Liver (tissue), 9 donors: ENCODE results near the gene MARK1. TPM values are rescaled to one million over a fixed set of nuclear protein-coding genes. Genes with fewer than 3 reads are reported as not detected.

Experiments used
- DNase-seq: peaks from one replicate; pipeline ENCODE4 v3.0.0-alpha.2; 2017; ENCODE audit warnings: low spot score
- H3K27ac ChIP-seq, 2 donors: one replicate each; pipeline ENCODE4 v1.7.0; 2013; ENCODE audit warnings: inconsistent platforms in 2 of 2, low read length in 2 of 2, control low read depth in 1 of 2, low read depth in 1 of 2, mild to moderate bottlenecking in 1 of 2
- H3K27me3 ChIP-seq, 4 donors: one replicate each; pipeline versions ENCODE4 v1.6.1 to v1.7.0; 2013; ENCODE audit warnings: low read length in 3 of 4, inconsistent platforms in 1 of 4, mild to moderate bottlenecking in 1 of 4, moderate library complexity in 1 of 4; ENCODE audit not compliant: control insufficient read depth in 4 of 4, insufficient read depth in 4 of 4
- H3K36me3 ChIP-seq, 4 donors: one replicate each; pipeline versions ENCODE4 v1.6.1 to v1.7.0; 2013; ENCODE audit warnings: low read length in 3 of 4, mild to moderate bottlenecking in 3 of 4, low read depth in 1 of 4, moderate library complexity in 1 of 4; ENCODE audit not compliant: control insufficient read depth in 4 of 4, insufficient read depth in 3 of 4
- H3K4me1 ChIP-seq, 4 donors: one replicate each; pipeline versions ENCODE4 v1.6.1 to v1.7.0; 2013; ENCODE audit warnings: low read length in 3 of 4, mild to moderate bottlenecking in 3 of 4, moderate library complexity in 1 of 4; ENCODE audit not compliant: control insufficient read depth in 4 of 4, insufficient read depth in 4 of 4
- H3K4me3 ChIP-seq, 3 donors: one replicate each; pipeline versions ENCODE4 v1.6.1 to v1.7.0; 2013; ENCODE audit warnings: low read length in 3 of 3, control low read depth in 1 of 3, low read depth in 1 of 3, mild to moderate bottlenecking in 1 of 3
- H3K9ac ChIP-seq, 2 donors: one replicate each; pipeline ENCODE4 v1.7.0; 2013; ENCODE audit warnings: low read length in 2 of 2, mild to moderate bottlenecking in 2 of 2, moderate library complexity in 2 of 2, control low read depth in 1 of 2, low read depth in 1 of 2
- H3K9me3 ChIP-seq, 4 donors: one replicate each; pipeline versions ENCODE4 v1.6.1 to v1.7.0; 2013; ENCODE audit warnings: low read length in 3 of 4; ENCODE audit not compliant: control insufficient read depth in 4 of 4
- EGR1 ChIP-seq, 2 donors: IDR thresholded peaks; 2 replicates each; pipeline ENCODE4 v1.6.1; 2016 to 2018; ENCODE audit warnings: antibody characterized with exemption in 2 of 2, low read depth in 2 of 2
- FOXA1 ChIP-seq: IDR thresholded peaks from 2 replicates; pipeline ENCODE4 v1.6.1; 2016; ENCODE audit warnings: antibody characterized with exemption
- FOXA2 ChIP-seq: IDR thresholded peaks from 2 replicates; pipeline ENCODE4 v1.6.1; 2016; ENCODE audit warnings: antibody characterized with exemption
- HNF4A ChIP-seq, 2 donors: conservative IDR thresholded peaks; 2 replicates each; pipeline ENCODE4 v1.6.1; 2016; ENCODE audit warnings: antibody characterized with exemption in 2 of 2, mild to moderate bottlenecking in 2 of 2
- HNF4G ChIP-seq: IDR thresholded peaks from 2 replicates; pipeline ENCODE4 v1.6.1; 2016; ENCODE audit warnings: antibody characterized with exemption
- JUND ChIP-seq, 2 donors: IDR thresholded peaks; 2 replicates each; pipeline ENCODE4 v1.6.1; 2016; ENCODE audit warnings: antibody characterized with exemption in 2 of 2
- RAD21 ChIP-seq, 2 donors: IDR thresholded peaks; 2 replicates each; pipeline ENCODE4 v1.6.1; 2016; ENCODE audit warnings: antibody characterized with exemption in 2 of 2, mild to moderate bottlenecking in 2 of 2
- RXRA ChIP-seq, 2 donors: IDR thresholded peaks; 2 replicates each; pipeline ENCODE4 v1.6.1; 2017 to 2018; ENCODE audit warnings: antibody characterized with exemption in 2 of 2, mild to moderate bottlenecking in 1 of 2
- SP1 ChIP-seq: IDR thresholded peaks from 2 replicates; pipeline ENCODE4 v1.6.1; 2018; ENCODE audit warnings: antibody characterized with exemption, mild to moderate bottlenecking
- TAF1 ChIP-seq: conservative IDR thresholded peaks from 2 replicates; pipeline ENCODE4 v1.6.1; 2016; ENCODE audit warnings: antibody characterized with exemption, mild to moderate bottlenecking
- YY1 ChIP-seq: IDR thresholded peaks from 2 replicates; pipeline ENCODE4 v1.6.1; 2016; ENCODE audit warnings: antibody characterized with exemption, mild to moderate bottlenecking
- WGBS: extraction: QIAGEN DNeasy Blood & Tissue Kit; methylation state at CpG from one replicate; pipeline ENCODE4 v1.1.7; 2013; 5-methylcytosine and 5-hydroxymethylcytosine counted together
- polyA plus RNA-seq, 2 donors: library from polyadenylated mRNA; stranded (reverse) in 1 of 2; unstranded in 1 of 2; fragments of 200-250 nt in 1 of 2; fragments of >200 nt in 1 of 2; fragmentation: Nextera tagmentation in 1 of 2; extraction: Ambion mirVana in 1 of 2; gene quantifications; one replicate each; pipeline versions ENCODE4 v1.2.1 to v1.2.3, GENCODE V29; 2013 to 2015
- total RNA-seq, 2 donors: library from RNA; depleted of rRNA; stranded (reverse); fragments of >200 nt; gene quantifications; one replicate each; pipeline ENCODE4 v1.2.3, GENCODE V29; 2014
- TF ChIP-seq, protein P1 (sequence below): IDR thresholded peaks from 2 replicates; pipeline ENCODE4 v1.6.1; 2016; ENCODE audit warnings: antibody characterized with exemption
- TF ChIP-seq, protein P2 (sequence below): IDR thresholded peaks from 2 replicates; pipeline ENCODE4 v1.6.1; 2016; ENCODE audit warnings: antibody characterized with exemption
- TF ChIP-seq, protein P3 (sequence below): IDR thresholded peaks from 2 replicates; pipeline ENCODE4 v1.6.1; 2016; ENCODE audit warnings: antibody characterized with exemption
- TF ChIP-seq, protein P4 (sequence below): fragments of 150-350 bp; IDR thresholded peaks from 2 replicates; pipeline ENCODE4 v1.5.1; 2017; ENCODE audit warnings: improper control_type of control experiment, low read depth, low read length; ENCODE audit not compliant: missing input control
- donor health status: healthy.
- donor health status: healthy.
- donor health status: healthy.
- donor health status: healthy.
- donor health status: healthy.

Gene MARK1
- total and polyA plus RNA-seq, 4 donors: 0.10 to 0.59 (median 0.25) TPM

DNA sequence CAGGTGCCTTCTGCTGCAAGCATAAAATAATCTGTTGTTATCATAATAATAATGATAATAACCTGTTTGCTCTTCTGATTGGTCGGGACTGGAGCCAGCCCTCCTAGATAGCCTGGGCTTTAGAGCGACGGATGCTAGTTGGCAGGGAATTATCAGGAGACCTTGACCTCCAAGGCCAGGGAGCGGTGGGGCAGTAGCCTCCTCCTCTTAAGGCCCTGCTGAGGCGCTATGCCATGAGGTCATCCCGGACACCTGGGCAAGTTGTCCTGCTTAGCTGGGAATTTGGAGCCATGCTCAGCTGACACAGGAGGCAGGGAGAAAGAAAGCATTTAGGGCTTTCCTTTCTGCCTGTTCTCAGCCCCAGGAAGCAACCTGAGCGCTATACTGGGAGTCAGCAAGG lies 177.8 kb downstream of the MARK1 start:
- Histone ChIP-seq H3K36me3 (no peaks in the 10 kb centered on the region), H3K27ac (no peak overlapping the region), H3K27me3 (no peaks in the 10 kb centered on the region), H3K9me3 (no peaks in the 10 kb centered on the region), H3K4me1 (peaks cover 4 to 26% (median 17%) of the 10 kb centered on the region in 4 donors), H3K9ac (no peak overlapping the region), H3K4me3 (no peak overlapping the region)
- 51% methylated on average over 7 of the region's 7 CpGs for WGBS
- no peak for DNase-seq
- TF ChIP-seq, protein P1, sequence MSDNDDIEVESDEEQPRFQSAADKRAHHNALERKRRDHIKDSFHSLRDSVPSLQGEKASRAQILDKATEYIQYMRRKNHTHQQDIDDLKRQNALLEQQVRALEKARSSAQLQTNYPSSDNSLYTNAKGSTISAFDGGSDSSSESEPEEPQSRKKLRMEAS: no peak
- TF ChIP-seq TAF1: no peak
- no peak for TF ChIP-seq HNF4G
- no peak for TF ChIP-seq RXRA (IDR thresholded peaks at IDR 0.05)
- no peak for TF ChIP-seq FOXA1
- no peak for TF ChIP-seq JUND (IDR thresholded peaks at IDR 0.05)
- no peak for TF ChIP-seq RAD21 (IDR thresholded peaks at IDR 0.05)
- TF ChIP-seq FOXA2: no peak
- TF ChIP-seq SP1: no peak
- no peak for TF ChIP-seq HNF4A (conservative IDR thresholded peaks at IDR 0.05)
- TF ChIP-seq EGR1 (IDR thresholded peaks at IDR 0.05; ENCODE audit: low read depth in 2 of 2): no peak
- TF ChIP-seq, protein P2, sequence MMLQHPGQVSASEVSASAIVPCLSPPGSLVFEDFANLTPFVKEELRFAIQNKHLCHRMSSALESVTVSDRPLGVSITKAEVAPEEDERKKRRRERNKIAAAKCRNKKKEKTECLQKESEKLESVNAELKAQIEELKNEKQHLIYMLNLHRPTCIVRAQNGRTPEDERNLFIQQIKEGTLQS: no peak
- no peak for TF ChIP-seq YY1

DNA sequence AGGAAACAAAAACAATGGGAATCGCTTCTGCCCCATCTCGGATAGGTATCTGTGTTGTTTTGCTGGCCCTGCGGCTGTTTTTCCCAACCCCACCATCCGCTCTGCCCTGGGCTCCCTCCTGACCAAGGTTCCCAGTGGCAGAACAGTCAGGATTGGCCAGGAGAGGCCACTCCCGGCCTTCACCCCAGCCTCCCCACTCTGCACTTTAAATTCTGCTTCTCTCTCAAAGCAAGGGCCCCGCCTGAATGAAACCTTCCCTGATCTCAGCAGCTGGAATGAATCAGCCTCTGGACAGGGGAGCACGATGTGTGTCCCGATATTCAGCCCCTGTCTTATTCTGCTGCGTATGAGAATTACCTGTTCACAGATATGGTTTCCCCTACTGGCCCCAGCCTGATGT lies 178.5 kb downstream of the MARK1 start:
- H3K4me3 ChIP-seq: no peak overlapping the region
- H3K27ac ChIP-seq: no peak overlapping the region
- no peak for DNase-seq
- no peaks in the 10 kb centered on the region for H3K36me3 ChIP-seq
- H3K9ac ChIP-seq: no peak overlapping the region
- H3K4me1 ChIP-seq: peaks cover 6 to 33% (median 21%) of the 10 kb centered on the region in 4 donors
- TF ChIP-seq, protein P3, sequence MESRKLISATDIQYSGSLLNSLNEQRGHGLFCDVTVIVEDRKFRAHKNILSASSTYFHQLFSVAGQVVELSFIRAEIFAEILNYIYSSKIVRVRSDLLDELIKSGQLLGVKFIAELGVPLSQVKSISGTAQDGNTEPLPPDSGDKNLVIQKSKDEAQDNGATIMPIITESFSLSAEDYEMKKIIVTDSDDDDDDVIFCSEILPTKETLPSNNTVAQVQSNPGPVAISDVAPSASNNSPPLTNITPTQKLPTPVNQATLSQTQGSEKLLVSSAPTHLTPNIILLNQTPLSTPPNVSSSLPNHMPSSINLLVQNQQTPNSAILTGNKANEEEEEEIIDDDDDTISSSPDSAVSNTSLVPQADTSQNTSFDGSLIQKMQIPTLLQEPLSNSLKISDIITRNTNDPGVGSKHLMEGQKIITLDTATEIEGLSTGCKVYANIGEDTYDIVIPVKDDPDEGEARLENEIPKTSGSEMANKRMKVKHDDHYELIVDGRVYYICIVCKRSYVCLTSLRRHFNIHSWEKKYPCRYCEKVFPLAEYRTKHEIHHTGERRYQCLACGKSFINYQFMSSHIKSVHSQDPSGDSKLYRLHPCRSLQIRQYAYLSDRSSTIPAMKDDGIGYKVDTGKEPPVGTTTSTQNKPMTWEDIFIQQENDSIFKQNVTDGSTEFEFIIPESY: no peak
- TF ChIP-seq, protein P2: no peak
- no peak for TF ChIP-seq TAF1
- no peak for TF ChIP-seq RXRA (IDR thresholded peaks at IDR 0.05)
- no peak for TF ChIP-seq HNF4G
- TF ChIP-seq, protein P4, sequence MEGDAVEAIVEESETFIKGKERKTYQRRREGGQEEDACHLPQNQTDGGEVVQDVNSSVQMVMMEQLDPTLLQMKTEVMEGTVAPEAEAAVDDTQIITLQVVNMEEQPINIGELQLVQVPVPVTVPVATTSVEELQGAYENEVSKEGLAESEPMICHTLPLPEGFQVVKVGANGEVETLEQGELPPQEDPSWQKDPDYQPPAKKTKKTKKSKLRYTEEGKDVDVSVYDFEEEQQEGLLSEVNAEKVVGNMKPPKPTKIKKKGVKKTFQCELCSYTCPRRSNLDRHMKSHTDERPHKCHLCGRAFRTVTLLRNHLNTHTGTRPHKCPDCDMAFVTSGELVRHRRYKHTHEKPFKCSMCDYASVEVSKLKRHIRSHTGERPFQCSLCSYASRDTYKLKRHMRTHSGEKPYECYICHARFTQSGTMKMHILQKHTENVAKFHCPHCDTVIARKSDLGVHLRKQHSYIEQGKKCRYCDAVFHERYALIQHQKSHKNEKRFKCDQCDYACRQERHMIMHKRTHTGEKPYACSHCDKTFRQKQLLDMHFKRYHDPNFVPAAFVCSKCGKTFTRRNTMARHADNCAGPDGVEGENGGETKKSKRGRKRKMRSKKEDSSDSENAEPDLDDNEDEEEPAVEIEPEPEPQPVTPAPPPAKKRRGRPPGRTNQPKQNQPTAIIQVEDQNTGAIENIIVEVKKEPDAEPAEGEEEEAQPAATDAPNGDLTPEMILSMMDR: no peak
- no peak for TF ChIP-seq JUND (IDR thresholded peaks at IDR 0.05)
- TF ChIP-seq SP1: no peak
- TF ChIP-seq, protein P1: no peak
- TF ChIP-seq FOXA2: no peak
- no peak for TF ChIP-seq RAD21 (IDR thresholded peaks at IDR 0.05)
- no peak for TF ChIP-seq EGR1 (IDR thresholded peaks at IDR 0.05; ENCODE audit: low read depth in 2 of 2)
- no peak for TF ChIP-seq FOXA1
- H3K27me3 ChIP-seq: no peaks in the 10 kb centered on the region
- 82% methylated on average over 9 of the region's 9 CpGs for WGBS
- no peaks in the 10 kb centered on the region for H3K9me3 ChIP-seq
